GM23248 (cell line): Measurements from ENCODE around the gene UCN2.

Experiments
- EZH2 ChIP-seq: fragments of 200-600 bp; sonication (generic); IDR thresholded peaks from 2 replicates; pipeline ENCODE4 v1.6.1; 2018; ENCODE audit warnings: antibody characterized with exemption, mild to moderate bottlenecking; ENCODE audit not compliant: insufficient read depth, poor library complexity, severe bottlenecking
- EZH2phosphoT487 ChIP-seq: fragments of 200-600 bp; sonication (generic); IDR thresholded peaks from 2 replicates; pipeline ENCODE4 v1.6.1; 2018; ENCODE audit warnings: antibody characterized with exemption, moderate library complexity, mild to moderate bottlenecking, low read depth; ENCODE audit not compliant: insufficient read depth

DNA sequence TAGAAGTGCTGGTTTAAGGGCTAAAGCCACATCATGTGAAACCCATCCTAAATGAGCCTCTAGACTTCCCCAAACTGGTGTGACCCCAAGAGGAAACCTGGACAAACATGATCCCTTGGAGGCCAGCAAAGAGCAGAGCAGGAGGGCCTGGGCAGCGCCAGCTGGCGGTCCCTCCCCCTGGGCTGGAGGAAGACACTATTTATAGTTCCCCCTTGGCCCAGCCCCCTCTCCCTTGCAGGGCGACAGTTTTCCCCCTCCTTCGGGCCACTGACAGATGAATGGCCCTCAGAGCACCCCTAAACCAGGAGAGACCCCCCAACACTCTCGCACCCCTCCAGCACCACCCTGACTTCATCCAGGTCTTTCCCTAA is 2.9 kb downstream of the UCN2 start:
- TF ChIP-seq EZH2phosphoT487 (no peak), EZH2 (no peak)
